ENCODE data around the gene KDM6A. TPM values are rescaled to one million over a fixed set of nuclear protein-coding genes. Genes with fewer than 3 reads are reported as not detected.

Gene KDM6A
- polyA plus RNA-seq, 1 donor from 2014 or later: 25.1 TPM

GRCh38 chrX:45063319-45064095, 190.5 kb downstream of the KDM6A start:
- TF ChIP-seq RAD21 (conservative IDR thresholded peaks at IDR 0.05): no peak
- no peak for TF ChIP-seq MXI1 (conservative IDR thresholded peaks at IDR 0.05; ENCODE audit: poor library complexity, severe bottlenecking)
- TF ChIP-seq POLR2AphosphoS5 (IDR thresholded peaks at IDR 0.05): no peak
- no peak for TF ChIP-seq SMC3 (conservative IDR thresholded peaks at IDR 0.05; ENCODE audit: poor library complexity)
- no peak for TF ChIP-seq EP300 (conservative IDR thresholded peaks at IDR 0.05; ENCODE audit: poor library complexity, severe bottlenecking)
- no peak for TF ChIP-seq REST (IDR thresholded peaks at IDR 0.05; ENCODE audit: borderline replicate concordance)
- TF ChIP-seq CTCF (IDR thresholded peaks at IDR 0.05; ENCODE audit: poor library complexity, severe bottlenecking): no peak
- TF ChIP-seq TAF1 (IDR thresholded peaks at IDR 0.05; ENCODE audit: low read depth): no peak
- TF ChIP-seq EZH2 (IDR thresholded peaks at IDR 0.05; ENCODE audit: borderline replicate concordance, insufficient read depth, low read length, poor library complexity, severe bottlenecking): no peak
- H2AFZ ChIP-seq (ENCODE audit: low read depth, low read length): no peak overlapping the region
- no peaks in the 10 kb centered on the region for H3F3A ChIP-seq (ENCODE audit: insufficient read depth, low read length, poor library complexity, severe bottlenecking)
- H3K79me2 ChIP-seq (replicated peaks; ENCODE audit: insufficient read depth, low read length): no peaks in the 10 kb centered on the region
- H3K9me3 ChIP-seq (ENCODE audit: low read length): no peaks in the 10 kb centered on the region
- H3K27me3 ChIP-seq (ENCODE audit: insufficient read depth, low read depth, low read length): no peaks in the 10 kb centered on the region
- no peak overlapping the region for H3K27ac ChIP-seq (ENCODE audit: low read length)
- H3K4me3 ChIP-seq (ENCODE audit: low read length): no peak overlapping the region
- H4K20me1 ChIP-seq (ENCODE audit: insufficient read depth): no peaks in the 10 kb centered on the region
- H3K9me2 ChIP-seq (ENCODE audit: insufficient read depth, low read length): no peaks in the 10 kb centered on the region
- no peak overlapping the region for H3K4me2 ChIP-seq (ENCODE audit: low read length)
- H3K9ac ChIP-seq (ENCODE audit: low read length): no peak overlapping the region
- no peaks in the 10 kb centered on the region for H3K36me3 ChIP-seq (ENCODE audit: insufficient read depth, low read length)

GRCh38 chrX:45068569-45068968, 195.6 kb downstream of the KDM6A start:
- no peak overlapping the region for H2AFZ ChIP-seq (ENCODE audit: low read depth, low read length)
- no peak overlapping the region for H3K27ac ChIP-seq (ENCODE audit: low read length)
- H3K79me2 ChIP-seq (replicated peaks; ENCODE audit: insufficient read depth, low read length): no peaks in the 10 kb centered on the region
- H3K36me3 ChIP-seq (ENCODE audit: insufficient read depth, low read length): no peaks in the 10 kb centered on the region
- H3K4me3 ChIP-seq (ENCODE audit: low read length): no peak overlapping the region
- H4K20me1 ChIP-seq (ENCODE audit: insufficient read depth): no peaks in the 10 kb centered on the region
- no peaks in the 10 kb centered on the region for H3K9me3 ChIP-seq (ENCODE audit: low read length)
- no peak overlapping the region for H3K4me2 ChIP-seq (ENCODE audit: low read length)
- TF ChIP-seq EP300 (conservative IDR thresholded peaks at IDR 0.05; ENCODE audit: poor library complexity, severe bottlenecking) (no peak), TAF1 (IDR thresholded peaks at IDR 0.05; ENCODE audit: low read depth) (no peak), EZH2 (IDR thresholded peaks at IDR 0.05; ENCODE audit: borderline replicate concordance, insufficient read depth, low read length, poor library complexity, severe bottlenecking) (no peak), MXI1 (conservative IDR thresholded peaks at IDR 0.05; ENCODE audit: poor library complexity, severe bottlenecking) (no peak), CTCF (IDR thresholded peaks at IDR 0.05; ENCODE audit: poor library complexity, severe bottlenecking) (no peak), RAD21 (conservative IDR thresholded peaks at IDR 0.05) (no peak), POLR2AphosphoS5 (IDR thresholded peaks at IDR 0.05) (no peak), REST (IDR thresholded peaks at IDR 0.05; ENCODE audit: borderline replicate concordance) (no peak), SMC3 (conservative IDR thresholded peaks at IDR 0.05; ENCODE audit: poor library complexity) (no peak)
- H3F3A ChIP-seq (ENCODE audit: insufficient read depth, low read length, poor library complexity, severe bottlenecking): no peaks in the 10 kb centered on the region
- no peaks in the 10 kb centered on the region for H3K27me3 ChIP-seq (ENCODE audit: insufficient read depth, low read depth, low read length)
- no peaks in the 10 kb centered on the region for H3K9me2 ChIP-seq (ENCODE audit: insufficient read depth, low read length)
- H3K9ac ChIP-seq (ENCODE audit: low read length): no peak overlapping the region

All from neural cell (in vitro differentiated cells).